H1 (cell line): Measurements from ENCODE around the gene COL5A1. TPM values are rescaled to one million over a fixed set of nuclear protein-coding genes. Genes with fewer than 3 reads are reported as not detected.

ENCODE experiments used
- CTCF ChIA-PET: fragments of 300-600 bp; sonication (Branson Sonifier 250); formaldehyde crosslinking; loops from one replicate; lab custom pipeline; 2021; ENCODE audit not compliant: partially characterized antibody; lab: Charles Lee
- POLR2A ChIA-PET: fragments of 300-600 bp; sonication (Branson Sonifier 250); formaldehyde crosslinking; loops from one replicate; lab custom pipeline; 2021; ENCODE audit warnings: inconsistent platforms; ENCODE audit not compliant: partially characterized antibody; lab: Charles Lee
- DNase-seq, 2 experiments: peaks; one replicate each; pipeline versions ENCODE4 v3.0.0 to v3.0.0-alpha.2; 2010 to 2022; ENCODE audit warnings: low spot score in 2 of 2, low read depth in 1 of 2, mixed read lengths in 1 of 2
- FAIRE-seq: peaks from 2 replicates; lab custom pipeline; 2011; peaks lifted over from hg19 to GRCh38; lab: Jason Lieb, UNC
- H2AFZ ChIP-seq: 2 replicates; pipeline ENCODE4 v1.8.1; 2012; ENCODE audit warnings: low read length, inconsistent platforms
- H2AK5ac ChIP-seq: 2 replicates; pipeline ENCODE4 v1.6.1; 2013; ENCODE audit warnings: low read depth, low read length
- H2BK120ac ChIP-seq: replicated peaks from 2 replicates; pipeline ENCODE3; 2013; ENCODE audit warnings: low read depth, low read length, inconsistent platforms
- H2BK12ac ChIP-seq: 2 replicates; pipeline ENCODE4 v1.6.1; 2013; ENCODE audit warnings: low read depth, low read length
- H2BK15ac ChIP-seq: 2 replicates; pipeline ENCODE4 v1.6.1; 2013; ENCODE audit warnings: low read length
- H2BK20ac ChIP-seq: 2 replicates; pipeline ENCODE4 v1.6.1; 2013; ENCODE audit warnings: low read length
- H2BK5ac ChIP-seq: 2 replicates; pipeline ENCODE4 v1.6.1; 2013; ENCODE audit warnings: low read depth, low read length
- H3K14ac ChIP-seq: 2 replicates; pipeline ENCODE4 v1.6.1; 2013; ENCODE audit warnings: inconsistent platforms; ENCODE audit not compliant: insufficient read length
- H3K18ac ChIP-seq: 2 replicates; pipeline ENCODE4 v1.6.1; 2013; ENCODE audit warnings: low read length; ENCODE audit errors: extremely low read depth
- H3K23ac ChIP-seq: 2 replicates; pipeline ENCODE4 v1.6.1; 2013; ENCODE audit warnings: inconsistent platforms; ENCODE audit not compliant: insufficient read length
- H3K23me2 ChIP-seq: 2 replicates; pipeline ENCODE4 v1.6.1; 2013; ENCODE audit warnings: low read depth, low read length
- H3K27ac ChIP-seq: 2 replicates; pipeline ENCODE4 v1.6.1; 2011; ENCODE audit warnings: low read depth, low read length, inconsistent platforms
- H3K27me3 ChIP-seq, 4 experiments: replicated peaks in 1 of 4; 1 replicate in 1 of 4; 2 replicates in 3 of 4; pipeline versions ENCODE4 v1.6.1 to v1.8.1; 2011 to 2013; ENCODE audit warnings: low read length in 3 of 4, mild to moderate bottlenecking in 3 of 4, inconsistent platforms in 2 of 4, mixed read lengths in 2 of 4, moderate library complexity in 1 of 4; ENCODE audit not compliant: control insufficient read depth in 3 of 4, insufficient read depth in 3 of 4; ENCODE audit errors: extremely low read depth in 1 of 4
- H3K36me3 ChIP-seq, 4 experiments: 2 replicates each; pipeline versions ENCODE4 v1.6.1 to v1.8.1; 2011 to 2013; ENCODE audit warnings: mild to moderate bottlenecking in 4 of 4, low read length in 3 of 4, moderate library complexity in 2 of 4, control low read depth in 1 of 4, inconsistent platforms in 1 of 4; ENCODE audit not compliant: insufficient read depth in 4 of 4, control insufficient read depth in 2 of 4
- H3K4ac ChIP-seq: replicated peaks from 2 replicates; pipeline ENCODE3; 2013; ENCODE audit warnings: low read length, low read depth, mixed read lengths, inconsistent platforms; ENCODE audit not compliant: insufficient read length
- H3K4me1 ChIP-seq, 4 experiments: replicated peaks in 1 of 4; 1 replicate in 1 of 4; 2 replicates in 3 of 4; pipeline versions ENCODE4 v1.6.1 to v1.8.1; 2011 to 2013; ENCODE audit warnings: low read length in 3 of 4, inconsistent platforms in 2 of 4, mixed read lengths in 1 of 4; ENCODE audit not compliant: insufficient read depth in 4 of 4, control insufficient read depth in 3 of 4
- H3K4me2 ChIP-seq, 2 experiments: 2 replicates each; pipeline versions ENCODE4 v1.6.1 to v1.8.1; 2011 to 2013; ENCODE audit warnings: low read depth in 2 of 2, low read length in 2 of 2, control low read depth in 1 of 2, inconsistent platforms in 1 of 2, mild to moderate bottlenecking in 1 of 2; ENCODE audit not compliant: insufficient read depth in 1 of 2
- H3K4me3 ChIP-seq, 4 experiments: fragments of 200-600, 300-600 bp in 1 of 4; sonication (generic), shearing (Covaris generic), sonication (Bioruptor Twin) in 1 of 4; 2 replicates each; pipeline versions ENCODE4 v1.5.1 to v1.8.1; 2011 to 2016; ENCODE audit warnings: low read length in 4 of 4, low read depth in 3 of 4, control low read depth in 2 of 4, inconsistent platforms in 2 of 4, mild to moderate bottlenecking in 2 of 4, mixed read lengths in 1 of 4, moderate library complexity in 1 of 4; ENCODE audit not compliant: insufficient read depth in 2 of 4; ENCODE audit errors: extremely low read depth in 1 of 4
- H3K56ac ChIP-seq: replicated peaks from 2 replicates; pipeline ENCODE3; 2013; ENCODE audit warnings: low read depth, mild to moderate bottlenecking, mixed read lengths, low read length, inconsistent platforms; ENCODE audit not compliant: insufficient read length
- H3K79me1 ChIP-seq: 2 replicates; pipeline ENCODE4 v1.6.1; 2013; ENCODE audit warnings: low read depth, low read length, control low read depth
- H3K79me2 ChIP-seq, 2 experiments: 2 replicates each; pipeline versions ENCODE4 v1.6.1 to v1.8.1; 2012 to 2013; ENCODE audit warnings: low read length in 2 of 2, mild to moderate bottlenecking in 2 of 2, inconsistent platforms in 1 of 2; ENCODE audit not compliant: insufficient read depth in 2 of 2, control insufficient read depth in 1 of 2
- H3K9ac ChIP-seq, 4 experiments: replicated peaks in 1 of 4; 1 replicate in 1 of 4; 2 replicates in 3 of 4; pipeline versions ENCODE4 v1.6.1 to v1.8.1; 2011 to 2013; ENCODE audit warnings: low read depth in 3 of 4, low read length in 3 of 4, control low read depth in 2 of 4, mild to moderate bottlenecking in 2 of 4, moderate library complexity in 2 of 4, inconsistent platforms in 1 of 4; ENCODE audit errors: extremely low read depth in 1 of 4
- H3K9me3 ChIP-seq, 2 experiments: 2 replicates each; pipeline versions ENCODE4 v1.6.1 to v1.8.1; 2012 to 2013; ENCODE audit warnings: mild to moderate bottlenecking in 2 of 2, moderate library complexity in 2 of 2, control low read depth in 1 of 2, inconsistent platforms in 1 of 2, low read depth in 1 of 2, low read length in 1 of 2, mixed read lengths in 1 of 2; ENCODE audit not compliant: insufficient read depth in 2 of 2
- H4K20me1 ChIP-seq, 2 experiments: replicated peaks in 1 of 2; 2 replicates each; pipeline versions ENCODE3 to v1.8.1; 2011 to 2013; ENCODE audit warnings: inconsistent platforms in 2 of 2, low read length in 2 of 2, mild to moderate bottlenecking in 1 of 2; ENCODE audit not compliant: insufficient read depth in 2 of 2, control insufficient read depth in 1 of 2
- H4K5ac ChIP-seq: 2 replicates; pipeline ENCODE4 v1.6.1; 2013; ENCODE audit warnings: low read length, low read depth, mixed read lengths, inconsistent platforms; ENCODE audit not compliant: insufficient read length
- H4K8ac ChIP-seq: 2 replicates; pipeline ENCODE4 v1.8.0; 2013; ENCODE audit warnings: mild to moderate bottlenecking, moderate library complexity, low read length, inconsistent platforms; ENCODE audit not compliant: insufficient read depth; ENCODE audit errors: extremely low read depth
- H4K91ac ChIP-seq: replicated peaks from 2 replicates; pipeline ENCODE3; 2013; ENCODE audit warnings: low read length, mixed read lengths, inconsistent platforms; ENCODE audit not compliant: insufficient read length
- ATF3 ChIP-seq: IDR thresholded peaks from 2 replicates; pipeline ENCODE4 v1.6.1; 2011; ENCODE audit warnings: low read depth, mild to moderate bottlenecking, low read length; ENCODE audit not compliant: insufficient read depth
- BRCA1 ChIP-seq: IDR thresholded peaks from 2 replicates; pipeline ENCODE4 v1.6.1; 2012; ENCODE audit warnings: low read depth, low read length, improper control_type of control experiment
- POLR2A ChIP-seq, 2 experiments: IDR thresholded peaks; 1 replicate in 1 of 2; 2 replicates in 1 of 2; pipeline ENCODE4 v1.6.1; 2011; ENCODE audit warnings: low read depth in 2 of 2, low read length in 2 of 2, mild to moderate bottlenecking in 2 of 2; ENCODE audit errors: control extremely low read depth in 1 of 2
- RFX5 ChIP-seq: IDR thresholded peaks from 2 replicates; pipeline ENCODE4 v1.6.1; 2011; ENCODE audit warnings: low read depth, low read length, improper control_type of control experiment, borderline replicate concordance
- SP4 ChIP-seq: IDR thresholded peaks from 2 replicates; pipeline ENCODE4 v1.6.1; 2012; ENCODE audit warnings: low read length, inconsistent platforms
- TAF1 ChIP-seq: IDR thresholded peaks from 2 replicates; pipeline ENCODE4 v1.6.1; 2011; ENCODE audit warnings: mild to moderate bottlenecking, low read depth, low read length
- TCF12 ChIP-seq: IDR thresholded peaks from 2 replicates; pipeline ENCODE4 v1.6.1; 2011; ENCODE audit warnings: low read depth, mild to moderate bottlenecking, low read length
- ZNF274 ChIP-seq: IDR thresholded peaks from 2 replicates; pipeline ENCODE4 v1.7.0; 2012; ENCODE audit warnings: low read length, borderline replicate concordance; ENCODE audit errors: extremely low read depth
- WGBS, 2 experiments: shearing (Covaris generic) in 1 of 2; methylation state at CpG; one replicate each; pipeline versions ENCODE4 v1.1.6 to v1.1.7; 2013 to 2015; ENCODE audit warnings: low lambda C conversion rate in 2 of 2, mixed read lengths in 2 of 2, inconsistent platforms in 1 of 2, low coverage in 1 of 2, missing lambda C conversion rate in 1 of 2; ENCODE audit not compliant: insufficient replicate concordance in 2 of 2, insufficient coverage in 1 of 2, insufficient read length in 1 of 2; ENCODE audit errors: extremely low coverage in 1 of 2, missing lambda C conversion rate in 1 of 2; 5-methylcytosine and 5-hydroxymethylcytosine counted together
- polyA plus RNA-seq, 7 experiments: library from polyadenylated mRNA; depleted of rRNA in 3 of 7; stranded (reverse) in 5 of 7; unstranded in 2 of 7; fragments of >200 nt in 5 of 7; fragments of 200-250 nt in 2 of 7; gene quantifications; 1 replicate in 5 of 7; 2 replicates in 1 of 7; 4 replicates in 1 of 7; pipeline versions ENCODE4 v1.2.1 to v1.2.3, GENCODE V29; 2011 to 2013; ENCODE audit warnings: missing spikeins in 2 of 7, mixed read lengths in 2 of 7
- total RNA-seq: library from RNA; stranded (reverse); fragmentation: NEBNext Ultra II Directional; extraction: Animal tissue kit (Norgen Biotek cat#: 25700); gene quantifications from 2 replicates; pipeline ENCODE4 v1.2.1, GENCODE V29; 2021
- TF ChIP-seq, protein P1 (sequence below): IDR thresholded peaks from 2 replicates; pipeline ENCODE4 v1.6.1; 2012; ENCODE audit warnings: inconsistent platforms

Gene COL5A1
- total and polyA plus RNA-seq, 2 of the 8 experiments (the other 6 are each of a cell fraction or from before 2014, with no cell fraction given), result 3.8 to 12.0 TPM

DNA sequence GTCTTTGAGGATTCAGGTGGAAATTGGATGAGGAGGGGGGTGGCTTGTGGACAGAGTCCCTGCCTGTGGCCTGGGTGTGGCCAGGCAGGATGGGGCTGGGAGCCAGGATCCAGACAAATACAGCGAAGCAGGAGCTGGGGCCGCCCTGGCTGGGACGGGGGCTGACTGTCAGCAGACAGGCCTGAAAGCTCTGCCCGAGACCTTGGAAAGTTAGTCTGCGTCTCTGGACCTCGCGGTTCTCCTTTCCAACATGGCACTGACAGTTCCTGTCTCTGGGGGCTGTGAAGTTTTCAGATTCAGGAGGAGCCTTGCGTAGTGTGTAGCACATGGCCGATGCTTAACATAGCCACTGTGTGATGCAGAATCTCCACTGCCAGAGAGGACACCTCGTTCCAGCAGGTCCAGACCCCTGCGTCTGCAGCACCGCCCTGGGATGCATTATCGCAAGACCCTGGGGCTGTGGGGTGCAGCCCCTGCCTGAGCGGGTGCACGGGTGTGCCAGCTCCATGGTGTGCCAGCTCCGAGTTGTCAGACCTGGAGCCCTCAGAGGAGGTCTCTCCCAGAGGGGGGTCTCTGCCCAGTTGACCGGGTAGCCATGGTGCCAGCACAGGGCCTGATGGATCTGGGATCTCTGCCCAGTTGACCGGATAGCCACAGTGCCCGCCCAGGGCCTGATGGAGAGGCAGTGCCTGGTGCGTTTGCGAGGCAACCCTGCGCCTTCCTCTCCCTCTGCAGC is 89.3 kb downstream of the COL5A1 start:
- H4K20me1 ChIP-seq, result no peaks in the 10 kb centered on the region
- no peak overlapping the region for H3K27ac ChIP-seq
- no peak overlapping the region for H4K5ac ChIP-seq
- CTCF ChIA-PET, result interaction anchor here (1.0 to 1.9 kb wide), 3 partner anchors 11 to 33 kb away, joined by 3 to 6 read pairs (median 4); no protein-coding TSS in a partner anchor
- WGBS, 2 experiments, result 88% methylated on average over 11 of the region's 22 CpGs; no CpG with 5 or more reads in 1 of the 2 experiments
- POLR2A ChIA-PET, result no interaction called here
- H2BK5ac ChIP-seq, result no peak overlapping the region
- H2BK120ac ChIP-seq, result no peak overlapping the region
- no peak overlapping the region for H3K4ac ChIP-seq
- no peak overlapping the region for H3K4me2 ChIP-seq
- H3K9me3 ChIP-seq, result peaks cover 0 to 11% of the 10 kb centered on the region in 2 experiments; a peak in 1 of 4 replicates
- no peak overlapping the region for H2BK12ac ChIP-seq
- DNase-seq (no peak), FAIRE-seq (no peak)
- no peak overlapping the region for H3K4me3 ChIP-seq
- H3K18ac ChIP-seq, result no peak overlapping the region
- H3K14ac ChIP-seq, result no peak overlapping the region
- H3K23me2 ChIP-seq, result peaks cover 8% of the 10 kb centered on the region; the same call in 1 of the 2 replicates
- H3K4me1 ChIP-seq, result peaks cover 0 to 3% (median 0%) of the 10 kb centered on the region in 4 experiments; a peak in 1 of 7 replicates
- H3K9ac ChIP-seq, result no peak overlapping the region
- no peaks in the 10 kb centered on the region for H3K79me1 ChIP-seq
- H4K91ac ChIP-seq, result no peak overlapping the region
- H4K8ac ChIP-seq, result no peak overlapping the region
- no peak overlapping the region for H2BK15ac ChIP-seq
- no peak overlapping the region for H2AK5ac ChIP-seq
- TF ChIP-seq TAF1, result no peak
- no peak for TF ChIP-seq TCF12
- TF ChIP-seq, protein P1, sequence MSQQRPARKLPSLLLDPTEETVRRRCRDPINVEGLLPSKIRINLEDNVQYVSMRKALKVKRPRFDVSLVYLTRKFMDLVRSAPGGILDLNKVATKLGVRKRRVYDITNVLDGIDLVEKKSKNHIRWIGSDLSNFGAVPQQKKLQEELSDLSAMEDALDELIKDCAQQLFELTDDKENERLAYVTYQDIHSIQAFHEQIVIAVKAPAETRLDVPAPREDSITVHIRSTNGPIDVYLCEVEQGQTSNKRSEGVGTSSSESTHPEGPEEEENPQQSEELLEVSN, result no peak
- no peak for TF ChIP-seq RFX5
- TF ChIP-seq SP4, result no peak
- no peak for TF ChIP-seq ZNF274
- no peak for TF ChIP-seq ATF3
- TF ChIP-seq POLR2A (IDR thresholded peaks at IDR 0.05; ENCODE audit: control extremely low read depth in 1 of 2, low read depth in 2 of 2, low read length in 2 of 2), result no peak
- no peak for TF ChIP-seq BRCA1
- H3K36me3 ChIP-seq, result no peaks in the 10 kb centered on the region
- H3K23ac ChIP-seq, result no peak overlapping the region
- H2AFZ ChIP-seq, result no peak overlapping the region
- no peak overlapping the region for H3K56ac ChIP-seq
- no peaks in the 10 kb centered on the region for H3K27me3 ChIP-seq
- H2BK20ac ChIP-seq, result no peak overlapping the region
- H3K79me2 ChIP-seq, result no peaks in the 10 kb centered on the region
